HepG2 (cell line): ENCODE measurements around the gene HYOU1. TPM values are rescaled to one million over a fixed set of nuclear protein-coding genes. Genes with fewer than 3 reads are reported as not detected.

Experiments
- ATF7 ChIP-seq, 2 experiments: fragments of 450-650 bp in 1 of 2; sonication (generic) in 1 of 2; formaldehyde crosslinking in 1 of 2; IDR thresholded peaks; 2 replicates each; pipeline versions ENCODE4 v1.4.0 to v1.6.1; 2016 to 2020; ENCODE audit warnings: antibody characterized with exemption in 1 of 2, mild to moderate bottlenecking in 1 of 2, missing genetic modification reagents in 1 of 2
- CBX5 ChIP-seq: sonication (generic); formaldehyde crosslinking; IDR thresholded peaks from 2 replicates; pipeline ENCODE4 v1.4.0; 2020; ENCODE audit warnings: missing genetic modification reagents, borderline replicate concordance
- CHD4 ChIP-seq: fragments of 200-600 bp; sonication (generic); IDR thresholded peaks from 2 replicates; pipeline ENCODE4 v1.7.0; 2017; ENCODE audit warnings: mild to moderate bottlenecking, low read length, borderline replicate concordance
- GABPB1 ChIP-seq: IDR thresholded peaks from 2 replicates; pipeline ENCODE4 v1.6.1; 2016; ENCODE audit warnings: mild to moderate bottlenecking, missing genetic modification reagents, moderate library complexity, missing compliant biosample characterization
- GPN1 ChIP-seq: sonication (generic); formaldehyde crosslinking; IDR thresholded peaks from 2 replicates; pipeline ENCODE4 v1.5.1; 2020; ENCODE audit warnings: missing genetic modification reagents, borderline replicate concordance
- HHEX ChIP-seq: IDR thresholded peaks from 2 replicates; pipeline ENCODE4 v1.6.1; 2016; ENCODE audit warnings: control low read depth
- HOMEZ ChIP-seq: IDR thresholded peaks from 2 replicates; pipeline ENCODE4 v1.6.1; 2016; ENCODE audit warnings: low read depth
- IKZF5 ChIP-seq: IDR thresholded peaks from 2 replicates; pipeline ENCODE4 v1.6.1; 2018; ENCODE audit warnings: missing genetic modification reagents, mild to moderate bottlenecking, missing compliant biosample characterization
- KLF11 ChIP-seq: IDR thresholded peaks from 2 replicates; pipeline ENCODE4 v1.6.1; 2016; ENCODE audit warnings: missing compliant biosample characterization
- NFE2 ChIP-seq: sonication (generic); formaldehyde crosslinking; IDR thresholded peaks from 2 replicates; pipeline ENCODE4 v1.4.0; 2020; ENCODE audit warnings: missing genetic modification reagents
- PRDM10 ChIP-seq: sonication (generic); formaldehyde crosslinking; IDR thresholded peaks from 2 replicates; pipeline ENCODE4 v1.4.0; 2020; ENCODE audit warnings: low read depth, missing genetic modification reagents
- PRPF4 ChIP-seq: fragments of 200-400 bp; formaldehyde crosslinking; IDR thresholded peaks from 2 replicates; pipeline ENCODE4 v1.6.1; 2016; ENCODE audit warnings: low read length, low read depth; ENCODE audit not compliant: poor library complexity, severe bottlenecking
- SETDB1 ChIP-seq: sonication (generic); formaldehyde crosslinking; IDR thresholded peaks from 2 replicates; pipeline ENCODE4 v1.5.1; 2020; ENCODE audit warnings: missing genetic modification reagents, mild to moderate bottlenecking, borderline replicate concordance
- TAF15 ChIP-seq: fragments of 200-400 bp; formaldehyde crosslinking; IDR thresholded peaks from one replicate; pipeline ENCODE4 v1.6.1; 2018; ENCODE audit warnings: mild to moderate bottlenecking, low read depth, low read length; ENCODE audit not compliant: poor library complexity, severe bottlenecking
- TRIM24 ChIP-seq: sonication (generic); formaldehyde crosslinking; IDR thresholded peaks from 2 replicates; pipeline ENCODE4 v1.8.0; 2022; ENCODE audit warnings: mild to moderate bottlenecking, missing genetic modification reagents
- ZBTB7A ChIP-seq: sonication (generic); formaldehyde crosslinking; IDR thresholded peaks from 2 replicates; pipeline ENCODE4 v1.8.0; 2022; ENCODE audit warnings: mild to moderate bottlenecking, missing genetic modification reagents
- ZNF101 ChIP-seq: sonication (generic); formaldehyde crosslinking; IDR thresholded peaks from 2 replicates; pipeline ENCODE4 v1.4.0; 2020; ENCODE audit warnings: mild to moderate bottlenecking, low read depth, missing genetic modification reagents, borderline replicate concordance
- ZNF350 ChIP-seq: sonication (generic); formaldehyde crosslinking; IDR thresholded peaks from 2 replicates; pipeline ENCODE4 v1.4.0; 2020; ENCODE audit warnings: mild to moderate bottlenecking, low read depth, missing genetic modification reagents, borderline replicate concordance
- ZNF383 ChIP-seq: sonication (generic); formaldehyde crosslinking; IDR thresholded peaks from 2 replicates; pipeline ENCODE4 v1.4.0; 2020; ENCODE audit warnings: missing genetic modification reagents, mild to moderate bottlenecking, borderline replicate concordance
- ZNF510 ChIP-seq: sonication (generic); formaldehyde crosslinking; IDR thresholded peaks from 2 replicates; pipeline ENCODE4 v1.4.0; 2020; ENCODE audit warnings: low read depth, mild to moderate bottlenecking, missing genetic modification reagents
- ZNF720 ChIP-seq: sonication (generic); formaldehyde crosslinking; IDR thresholded peaks from 2 replicates; pipeline ENCODE4 v1.4.0; 2020; ENCODE audit warnings: missing genetic modification reagents
- ZNF761 ChIP-seq: sonication (generic); formaldehyde crosslinking; conservative IDR thresholded peaks from 2 replicates; pipeline ENCODE4 v1.4.0; 2020; ENCODE audit warnings: mild to moderate bottlenecking, missing genetic modification reagents
- ZSCAN25 ChIP-seq: sonication (generic); formaldehyde crosslinking; IDR thresholded peaks from 2 replicates; pipeline ENCODE4 v1.8.0; 2022; ENCODE audit warnings: mild to moderate bottlenecking, missing genetic modification reagents
- ZSCAN30 ChIP-seq: sonication (generic); formaldehyde crosslinking; IDR thresholded peaks from 2 replicates; pipeline ENCODE4 v1.5.0; 2020; ENCODE audit warnings: mild to moderate bottlenecking, missing genetic modification reagents
- polyA plus RNA-seq, 8 experiments: library from polyadenylated mRNA; depleted of rRNA in 3 of 8; stranded (reverse) in 7 of 8; unstranded in 1 of 8; fragments of >200 nt; fragmentation: Illumina TruSeq in 4 of 8; extraction: Trizol in 4 of 8; gene quantifications; 2 replicates each; pipeline versions ENCODE4 v1.2.1 to v1.2.3, GENCODE V29; 2011 to 2016; ENCODE audit warnings: low read depth in 4 of 8, missing spikeins in 1 of 8, mixed read lengths in 1 of 8; ENCODE audit not compliant: insufficient read depth in 1 of 8
- total RNA-seq, 5 experiments: library from RNA; depleted of rRNA; stranded (reverse); fragments of >200 nt; fragmentation: Illumina TruSeq; extraction: Trizol; gene quantifications; 2 replicates each; pipeline ENCODE4 v1.2.3, GENCODE V29; 2016; ENCODE audit warnings: low read depth in 1 of 5

The HYOU1 gene
- total and polyA plus RNA-seq, 2 of the 13 experiments (the other 11 are each of a cell fraction or from before 2014, with no cell fraction given): 127 to 155 TPM

- TF ChIP-seq HOMEZ: peak; percentile 65
- no peak for TF ChIP-seq NFE2 (CRISPR knock-in tag)
- TF ChIP-seq ZNF761 (CRISPR knock-in tag): peak; percentile 85
- TF ChIP-seq GABPB1: peak; percentile 79
- no peak for TF ChIP-seq ZNF101 (CRISPR knock-in tag)
- no peak for TF ChIP-seq SETDB1 (CRISPR knock-in tag)
- no peak for TF ChIP-seq KLF11 (CRISPR knock-in tag)
- no peak for TF ChIP-seq ZNF720 (CRISPR knock-in tag)
- TF ChIP-seq CHD4: no peak
- no peak for TF ChIP-seq TRIM24 (CRISPR knock-in tag)
- no peak for TF ChIP-seq PRPF4
- TF ChIP-seq PRDM10: peak; percentile 47; the same call in 1 of the 2 replicates
- TF ChIP-seq TAF15: peak; percentile 39
- peak; percentile 85 for TF ChIP-seq IKZF5 (CRISPR knock-in tag)
- TF ChIP-seq ZBTB7A (CRISPR knock-in tag): no peak
- peak; percentile 86; the same call in 1 of the 2 replicates for TF ChIP-seq ZSCAN30
- no peak for TF ChIP-seq GPN1 (CRISPR knock-in tag)
- TF ChIP-seq CBX5 (CRISPR knock-in tag): peak; percentile 35; the same call in 1 of the 2 replicates
- no peak for TF ChIP-seq ATF7 (IDR thresholded peaks at IDR 0.05)
- no peak for TF ChIP-seq ATF7 (CRISPR knock-in tag; IDR thresholded peaks at IDR 0.05)
- peak; percentile 88 for TF ChIP-seq ZNF350 (CRISPR knock-in tag)
- peak; percentile 72 for TF ChIP-seq ZSCAN25 (CRISPR knock-in tag)
- TF ChIP-seq ZNF510 (CRISPR knock-in tag): no peak
- TF ChIP-seq HHEX: no peak
- no peak for TF ChIP-seq ZNF383
These were observed 38.3 kb upstream of the HYOU1 start (continued) for GRCh38 chr11:119095066-119095880.
